ENCODE data around the gene ATG3.

- TF ChIP-seq ZNF274 (IDR thresholded peaks at IDR 0.05; ENCODE audit: low read depth, low read length) (no peak), YY1 (IDR thresholded peaks at IDR 0.05; ENCODE audit: insufficient read depth, insufficient read length) (no peak), SUZ12 (IDR thresholded peaks at IDR 0.05; ENCODE audit: extremely low read depth, insufficient read depth, insufficient read length) (no peak)
Measured at GRCh38 chr3:112557976-112558375, 3.8 kb downstream of the ATG3 start.
